Right lobe of liver (tissue), 6 donors: ENCODE results near the gene GRID1. TPM values are rescaled to one million over a fixed set of nuclear protein-coding genes. Genes with fewer than 3 reads are reported as not detected.

Experiments
- ATAC-seq, 4 donors: fragments of 200-7000 bp; cut with Tn5 transposase; one replicate each; pipeline ENCODE4 v1.9.1; 2020; ENCODE audit warnings: mild to moderate bottlenecking in 4 of 4, moderate library complexity in 4 of 4
- DNase-seq, 3 donors: peaks; one replicate each; pipeline ENCODE4 v3.0.0-alpha.2; 2020
- H3K27ac ChIP-seq, 3 donors: fragments of 200-600 bp; one replicate each; pipeline ENCODE4 v1.8.0; 2022
- H3K27me3 ChIP-seq, 2 donors: fragments of 200-600 bp; one replicate each; pipeline ENCODE4 v1.8.0; 2022
- H3K36me3 ChIP-seq, 4 donors: fragments of 200-600 bp; sonication (generic) in 1 of 4; one replicate each; pipeline versions ENCODE4 v1.5.1 to v1.8.0; 2017 to 2022; ENCODE audit warnings: control low read depth in 1 of 4
- H3K4me1 ChIP-seq, 4 donors: fragments of 200-600 bp; sonication (generic) in 1 of 4; one replicate each; pipeline versions ENCODE4 v1.5.1 to v1.8.0; 2017 to 2022; ENCODE audit warnings: control low read depth in 1 of 4
- H3K4me3 ChIP-seq, 3 donors: fragments of 200-600 bp; one replicate each; pipeline ENCODE4 v1.8.0; 2022
- H3K9me3 ChIP-seq, 4 donors: fragments of 200-600 bp; sonication (generic) in 1 of 4; one replicate each; pipeline versions ENCODE4 v1.5.1 to v1.8.0; 2017 to 2022; ENCODE audit warnings: control low read depth in 1 of 4
- CTCF ChIP-seq, 4 donors: fragments of 200-600 bp in 3 of 4; fragments of 450-650 bp in 1 of 4; IDR thresholded peaks; one replicate each; pipeline versions ENCODE4 v1.5.1 to v1.8.0; 2016 to 2022; ENCODE audit warnings: antibody characterized with exemption in 4 of 4, mild to moderate bottlenecking in 2 of 4
- POLR2A ChIP-seq: fragments of 450-650 bp; IDR thresholded peaks from one replicate; pipeline ENCODE4 v1.6.1; 2017; ENCODE audit warnings: antibody characterized with exemption, mild to moderate bottlenecking
- WGBS: methylation state at CpG from one replicate; pipeline ENCODE4 v1.1.6; 2018; ENCODE audit warnings: low coverage, low lambda C conversion rate; ENCODE audit not compliant: insufficient coverage; ENCODE audit errors: missing lambda C conversion rate; 5-methylcytosine and 5-hydroxymethylcytosine counted together
- intact Hi-C, 2 donors: fragments of 100-400 bp; cut with DNase I; formaldehyde crosslinking; loops; one replicate each; pipeline versions ENCODE4 v1.11.2 to v1.14.1; 2022
- total RNA-seq, 6 experiments: library from RNA; depleted of rRNA in 2 of 6; stranded (reverse); fragments of >200 nt in 2 of 6; fragmentation: NEBNext Ultra II Directional in 3 of 6; extraction: Animal tissue kit (Norgen Biotek cat#: 25700) in 3 of 6; gene quantifications; one replicate each; pipeline versions ENCODE4 v1.1.0 to v1.2.4, GENCODE V29; 2016 to 2023
- donor health status: DM: no; HTN: yes; CAD: no.
- donor health status: DM: no; HTN: no; CAD: no.
- donor health status: DM: no; HTN: no; CAD: no.
- donor health status: DM: no; HTN: yes; CAD: no.
- donor health status: DM: no; HTN: yes; CAD: no.

Gene GRID1
- total RNA-seq, 6 experiments from 2014 or later: 0.05 to 1.9 (median 0.81) TPM

- ATAC-seq (peak; percentile 81 to 85 (median 82)), DNase-seq (peak; percentile 62 to 88 (median 70))
- TF ChIP-seq POLR2A (no peak), CTCF (IDR thresholded peaks at IDR 0.05) (no peak)
- H3K4me1 ChIP-seq: peaks cover 0 to 39% (median 8%) of the 10 kb centered on the region in 4 donors
- no peak overlapping the region for H3K4me3 ChIP-seq
- H3K27ac ChIP-seq: peak overlapping the region in 1 of 3 donors; percentile 24
- no peaks in the 10 kb centered on the region for H3K36me3 ChIP-seq
- H3K9me3 ChIP-seq: no peaks in the 10 kb centered on the region
- intact Hi-C loops: no loop called here
- H3K27me3 ChIP-seq: no peaks in the 10 kb centered on the region
- 25% methylated on average over 6 of the region's 6 CpGs for WGBS
Measured at GRCh38 chr10:85993840-85994507, 372.6 kb downstream of the GRID1 start.

- no peaks in the 10 kb centered on the region for H3K9me3 ChIP-seq
- intact Hi-C loops: no loop called here
- DNase-seq (peak in 2 of 3 donors; percentile 69 to 81), ATAC-seq (peak; percentile 75 to 91 (median 86))
- H3K27me3 ChIP-seq: no peaks in the 10 kb centered on the region
- 31% methylated on average over 1 of the region's 1 CpG for WGBS
- peak overlapping the region in 1 of 3 donors; percentile 24 for H3K27ac ChIP-seq
- H3K4me1 ChIP-seq: peaks cover 0 to 39% (median 8%) of the 10 kb centered on the region in 4 donors
- TF ChIP-seq CTCF (IDR thresholded peaks at IDR 0.05) (no peak), POLR2A (no peak)
- no peak overlapping the region for H3K4me3 ChIP-seq
- H3K36me3 ChIP-seq: no peaks in the 10 kb centered on the region
Measured at GRCh38 chr10:85993140-85993539, 373.5 kb downstream of the GRID1 start.

GRCh38 chr10:85992324-85992723, 374.3 kb downstream of the GRID1 start:
- H3K4me3 ChIP-seq: no peak overlapping the region
- peaks cover 0 to 39% (median 8%) of the 10 kb centered on the region in 4 donors for H3K4me1 ChIP-seq
- no peaks in the 10 kb centered on the region for H3K36me3 ChIP-seq
- H3K27ac ChIP-seq: no peak overlapping the region
- no peak for DNase-seq
- TF ChIP-seq CTCF (IDR thresholded peaks at IDR 0.05) (no peak), POLR2A (no peak)
- intact Hi-C loops: no loop called here
- H3K9me3 ChIP-seq: no peaks in the 10 kb centered on the region
- H3K27me3 ChIP-seq: no peaks in the 10 kb centered on the region
- 38% methylated on average over 1 of the region's 1 CpG for WGBS
- no peak for ATAC-seq

- Histone ChIP-seq H3K4me3 (no peak overlapping the region), H3K36me3 (no peaks in the 10 kb centered on the region), H3K9me3 (no peaks in the 10 kb centered on the region), H3K4me1 (no peaks in the 10 kb centered on the region), H3K27me3 (no peaks in the 10 kb centered on the region), H3K27ac (no peak overlapping the region)
- no peak for TF ChIP-seq CTCF (IDR thresholded peaks at IDR 0.05)
- no peak for TF ChIP-seq POLR2A
- peak in 1 of 4 donors; percentile 8 for ATAC-seq
- intact Hi-C loops: no loop called here
- WGBS: no CpG with 5 or more reads among the region's 1 CpG
- no peak for DNase-seq
Measured at GRCh38 chr10:85986777-85987176, 379.8 kb downstream of the GRID1 start.
